Loucy (cell line): ENCODE measurements around the gene SLC22A23.
A peak's percentile ranks its signal among the peaks of the same experiment; 100 is the strongest.

Experiments
- H2AFZ ChIP-seq: fragments of 200-600 bp; sonication (generic); 2 replicates; pipeline ENCODE4 v1.6.0; 2016; ENCODE audit warnings: antibody characterized with exemption, mild to moderate bottlenecking, low read length, moderate library complexity
- H3F3A ChIP-seq: fragments of 200-600 bp; 2 replicates; pipeline ENCODE4 v1.6.0; 2016; ENCODE audit warnings: antibody characterized with exemption, low read depth, mild to moderate bottlenecking
- H3K27me3 ChIP-seq: fragments of 200-600 bp; sonication (generic); 2 replicates; pipeline ENCODE4 v1.6.1; 2014; ENCODE audit warnings: low read length, mild to moderate bottlenecking; ENCODE audit not compliant: insufficient read depth, poor library complexity, severe bottlenecking
- H3K36me3 ChIP-seq: fragments of 200-600 bp; sonication (generic); 2 replicates; pipeline ENCODE4 v1.6.1; 2016; ENCODE audit warnings: low read length; ENCODE audit not compliant: insufficient read depth
- H3K4me1 ChIP-seq: fragments of 200-600 bp; sonication (generic); 2 replicates; pipeline ENCODE4 v1.5.1; 2014; ENCODE audit warnings: low read length, mild to moderate bottlenecking; ENCODE audit not compliant: insufficient read depth, poor library complexity, severe bottlenecking
- H3K4me2 ChIP-seq: fragments of 200-600 bp; sonication (generic); 2 replicates; pipeline ENCODE4 v1.6.0; 2014; ENCODE audit warnings: antibody characterized with exemption, low read length, low read depth, mild to moderate bottlenecking; ENCODE audit not compliant: poor library complexity, severe bottlenecking
- H3K4me3 ChIP-seq: fragments of 200-600 bp; sonication (generic); 2 replicates; pipeline ENCODE4 v1.5.1; 2014; ENCODE audit warnings: low read length, mild to moderate bottlenecking, mixed read lengths; ENCODE audit not compliant: poor library complexity, severe bottlenecking
- H3K79me2 ChIP-seq: fragments of 200-600 bp; sonication (generic); 2 replicates; pipeline ENCODE4 v1.6.1; 2014; ENCODE audit warnings: low read length; ENCODE audit not compliant: insufficient read depth
- H3K9ac ChIP-seq: fragments of 200-600 bp; sonication (generic); 2 replicates; pipeline ENCODE4 v1.6.0; 2014; ENCODE audit warnings: mild to moderate bottlenecking, low read depth, low read length, moderate library complexity; ENCODE audit not compliant: poor library complexity, severe bottlenecking
- H3K9me2 ChIP-seq: fragments of 200-600 bp; sonication (generic); replicated peaks from 2 replicates; pipeline ENCODE4 v1.6.1; 2016; ENCODE audit warnings: low read depth, low read length, mixed read lengths
- H3K9me3 ChIP-seq: fragments of 200-600 bp; sonication (generic); 2 replicates; pipeline ENCODE4 v1.6.1; 2014; ENCODE audit warnings: mild to moderate bottlenecking, antibody characterized with exemption, low read length, low read depth; ENCODE audit not compliant: insufficient read depth
- H4K20me1 ChIP-seq: fragments of 200-600 bp; sonication (generic); 2 replicates; pipeline ENCODE4 v1.6.0; 2014; ENCODE audit warnings: antibody characterized with exemption, low read length, mild to moderate bottlenecking; ENCODE audit not compliant: insufficient read depth, poor library complexity, severe bottlenecking
- CTCF ChIP-seq: fragments of 200-600 bp; sonication (generic); conservative IDR thresholded peaks from 2 replicates; pipeline ENCODE4 v1.5.1; 2014; ENCODE audit warnings: mild to moderate bottlenecking, antibody characterized with exemption, low read length
- EZH2phosphoT487 ChIP-seq: fragments of 200-600 bp; IDR thresholded peaks from 2 replicates; pipeline ENCODE4 v1.6.1; 2018; ENCODE audit warnings: antibody characterized with exemption, mild to moderate bottlenecking, moderate library complexity, borderline replicate concordance

SLC22A23 gene

GRCh38 chr6:3260296-3260695, 196.6 kb downstream of the SLC22A23 start:
- Histone ChIP-seq H3F3A (no peaks in the 10 kb centered on the region), H3K4me3 (peak overlapping the region; percentile 84), H4K20me1 (peaks cover 40% of the 10 kb centered on the region), H3K4me1 (peaks cover 38% of the 10 kb centered on the region), H3K27me3 (no peaks in the 10 kb centered on the region), H3K36me3 (peaks cover 14% of the 10 kb centered on the region; the same call in 1 of the 2 replicates), H3K9me3 (no peaks in the 10 kb centered on the region), H3K9me2 (no peaks in the 10 kb centered on the region), H2AFZ (no peak overlapping the region), H3K4me2 (peak overlapping the region; percentile 69), H3K79me2 (peaks cover 63% of the 10 kb centered on the region), H3K9ac (peak overlapping the region; percentile 75)
- TF ChIP-seq CTCF (no peak), EZH2phosphoT487 (no peak)

- no peaks in the 10 kb centered on the region for H3F3A ChIP-seq
- peaks cover 38% of the 10 kb centered on the region for H3K4me1 ChIP-seq
- H2AFZ ChIP-seq: peak overlapping the region; percentile 45
- H3K9ac ChIP-seq: peak overlapping the region; percentile 75
- no peaks in the 10 kb centered on the region for H3K9me3 ChIP-seq
- H3K9me2 ChIP-seq: no peaks in the 10 kb centered on the region
- H3K27me3 ChIP-seq: no peaks in the 10 kb centered on the region
- TF ChIP-seq EZH2phosphoT487: no peak
- no peak for TF ChIP-seq CTCF
- peak overlapping the region; percentile 84 for H3K4me3 ChIP-seq
- peaks cover 55% of the 10 kb centered on the region for H3K79me2 ChIP-seq
- H4K20me1 ChIP-seq: peaks cover 40% of the 10 kb centered on the region
- peaks cover 10% of the 10 kb centered on the region; the same call in 1 of the 2 replicates for H3K36me3 ChIP-seq
- H3K4me2 ChIP-seq: peak overlapping the region; percentile 69
Observed at GRCh38 chr6:3259491-3259958, 197.3 kb downstream of the SLC22A23 start.

GRCh38 chr6:3258720-3259490, 197.9 kb downstream of the SLC22A23 start, which contains the start of gene PSMG4:
Gene PSMG4 (plus strand): TSS chr6:3258947. CDS start chr6:3259023, 76 bp downstream.
- H3K9me3 ChIP-seq: no peaks in the 10 kb centered on the region
- peak within 1 kb of the TSS; percentile 69 for H3K4me2 ChIP-seq
- peak within 1 kb of the TSS; percentile 75 for H3K9ac ChIP-seq
- TF ChIP-seq EZH2phosphoT487 (no peak), CTCF (no peak)
- peak within 1 kb of the TSS; percentile 45 for H2AFZ ChIP-seq
- no peaks in the 10 kb centered on the region for H3K27me3 ChIP-seq
- peaks cover 40% of the 10 kb centered on the region for H4K20me1 ChIP-seq
- no peaks in the 10 kb centered on the region for H3K9me2 ChIP-seq
- peaks cover 32% of the 10 kb centered on the region for H3K4me1 ChIP-seq
- no peaks in the 10 kb centered on the region for H3F3A ChIP-seq
- H3K4me3 ChIP-seq: peak within 1 kb of the TSS; percentile 84
- H3K36me3 ChIP-seq: peaks cover 4% of the 10 kb centered on the region; the same call in 1 of the 2 replicates
- H3K79me2 ChIP-seq: peaks cover 49% of the 10 kb centered on the region
